SK-N-SH (cell line): ENCODE results near the gene DUOXA2. TPM values are rescaled to one million over a fixed set of nuclear protein-coding genes. Genes with fewer than 3 reads are reported as not detected.

Experiments
- CTCF ChIA-PET: fragments of 300-600, 350-600 bp; formaldehyde crosslinking; extraction: SDS; loops from one replicate; lab custom pipeline; 2021; lab: Yijun Ruan, JAX
- POLR2A ChIA-PET: fragments of 350-600 bp; sonication (Branson Sonifier 250); formaldehyde crosslinking; extraction: SDS; loops from one replicate; lab custom pipeline; 2020; ENCODE audit warnings: antibody characterized with exemption, inconsistent platforms; lab: Yijun Ruan, JAX
- DNase-seq: peaks from one replicate; pipeline ENCODE4 v3.0.0; 2012
- H2AFZ ChIP-seq: fragments of 200-600 bp; sonication (generic); 2 replicates; pipeline ENCODE4 v1.8.1; 2016; ENCODE audit warnings: antibody characterized with exemption, mild to moderate bottlenecking, low read depth
- H3F3A ChIP-seq: fragments of 200-600 bp; sonication (generic); replicated peaks from 2 replicates; pipeline ENCODE3; 2016; ENCODE audit warnings: antibody characterized with exemption, mild to moderate bottlenecking; ENCODE audit not compliant: insufficient read depth
- H3K27ac ChIP-seq, 2 experiments: fragments of 200-500 bp in 1 of 2; fragments of 200-600 bp in 1 of 2; sonication (Bioruptor generic) in 1 of 2; sonication (generic), shearing (Covaris generic) in 1 of 2; 2 replicates each; pipeline versions ENCODE4 v1.5.1 to v1.6.1; 2014 to 2016; ENCODE audit warnings: low read depth in 2 of 2, inconsistent platforms in 1 of 2, low read length in 1 of 2, mild to moderate bottlenecking in 1 of 2, mixed read lengths in 1 of 2
- H3K27me3 ChIP-seq: fragments of 200-600 bp; sonication (generic), shearing (Covaris generic); 2 replicates; pipeline ENCODE4 v1.6.1; 2016; ENCODE audit warnings: mixed run types; ENCODE audit not compliant: insufficient read depth
- H3K36me3 ChIP-seq, 2 experiments: fragments of 200-500 bp in 1 of 2; fragments of 200-600 bp in 1 of 2; sonication (Bioruptor generic) in 1 of 2; sonication (generic) in 1 of 2; replicated peaks in 1 of 2; 2 replicates each; pipeline versions ENCODE3 to v1.5.1; 2014 to 2016; ENCODE audit warnings: low read length in 1 of 2, mild to moderate bottlenecking in 1 of 2; ENCODE audit not compliant: insufficient read depth in 2 of 2, control insufficient read depth in 1 of 2
- H3K4me1 ChIP-seq, 2 experiments: fragments of 200-500 bp in 1 of 2; fragments of 200-600 bp in 1 of 2; sonication (Bioruptor generic) in 1 of 2; sonication (generic), shearing (Covaris generic) in 1 of 2; 2 replicates each; pipeline versions ENCODE4 v1.5.1 to v1.6.1; 2014 to 2016; ENCODE audit warnings: low read depth in 1 of 2, low read length in 1 of 2, mixed run types in 1 of 2; ENCODE audit not compliant: insufficient read depth in 2 of 2, control insufficient read depth in 1 of 2
- H3K4me2 ChIP-seq: fragments of 200-600 bp; sonication (generic), shearing (Covaris generic); 2 replicates; pipeline ENCODE4 v1.6.1; 2017; ENCODE audit warnings: mixed run types
- H3K4me3 ChIP-seq, 2 experiments: fragments of 200-500 bp in 1 of 2; fragments of 200-600 bp in 1 of 2; sonication (Bioruptor generic) in 1 of 2; sonication (generic), shearing (Covaris generic) in 1 of 2; 2 replicates each; pipeline versions ENCODE4 v1.5.1 to v1.8.1; 2014 to 2016; ENCODE audit warnings: low read depth in 2 of 2, inconsistent platforms in 1 of 2, low read length in 1 of 2, mild to moderate bottlenecking in 1 of 2, mixed read lengths in 1 of 2, moderate library complexity in 1 of 2
- H3K79me2 ChIP-seq: fragments of 200-600 bp; sonication (generic); 2 replicates; pipeline ENCODE4 v1.8.1; 2017; ENCODE audit warnings: mild to moderate bottlenecking; ENCODE audit not compliant: insufficient read depth
- H3K9ac ChIP-seq: fragments of 200-600 bp; sonication (generic); 2 replicates; pipeline ENCODE4 v1.6.1; 2017; ENCODE audit warnings: mixed run types
- H3K9me2 ChIP-seq: fragments of 200-600 bp; sonication (generic); 2 replicates; pipeline ENCODE4 v1.6.1; 2017; ENCODE audit warnings: mixed run types
- H3K9me3 ChIP-seq: fragments of 200-600 bp; sonication (generic); 2 replicates; pipeline ENCODE4 v1.6.1; 2017; ENCODE audit warnings: mixed run types, mild to moderate bottlenecking, moderate library complexity
- H4K20me1 ChIP-seq: fragments of 200-600 bp; sonication (generic); 2 replicates; pipeline ENCODE4 v1.6.1; 2017; ENCODE audit warnings: mild to moderate bottlenecking, mixed run types; ENCODE audit not compliant: insufficient read depth
- CTCF ChIP-seq: fragments of 200-600 bp; sonication (generic); IDR thresholded peaks from 2 replicates; pipeline ENCODE4 v1.6.1; 2017; ENCODE audit warnings: antibody characterized with exemption, mild to moderate bottlenecking, moderate library complexity
- ELF1 ChIP-seq: IDR thresholded peaks from 2 replicates; pipeline ENCODE4 v1.4.0; 2012
- EZH2phosphoT487 ChIP-seq: fragments of 200-600 bp; sonication (generic); IDR thresholded peaks from 2 replicates; pipeline ENCODE4 v1.6.1; 2017; ENCODE audit warnings: low read depth, mixed run types, mild to moderate bottlenecking, antibody characterized with exemption, moderate library complexity, borderline replicate concordance
- FOSL2 ChIP-seq: IDR thresholded peaks from 2 replicates; pipeline ENCODE4 v1.4.0; 2012; ENCODE audit warnings: low read depth, mild to moderate bottlenecking, moderate library complexity, borderline replicate concordance
- GABPA ChIP-seq: IDR thresholded peaks from 2 replicates; pipeline ENCODE4 v1.4.0; 2012; ENCODE audit warnings: low read depth, mild to moderate bottlenecking
- GATA2 ChIP-seq: sonication (generic); formaldehyde crosslinking; IDR thresholded peaks from 2 replicates; pipeline ENCODE4 v1.5.0; 2020; ENCODE audit warnings: mild to moderate bottlenecking, missing genetic modification reagents
- MAX ChIP-seq: IDR thresholded peaks from 2 replicates; pipeline ENCODE4 v1.4.0; 2012; ENCODE audit warnings: low read depth
- MEF2A ChIP-seq: IDR thresholded peaks from 2 replicates; pipeline ENCODE4 v1.4.0; 2012; ENCODE audit warnings: low read depth, borderline replicate concordance
- MXI1 ChIP-seq: IDR thresholded peaks from 2 replicates; pipeline ENCODE4 v1.6.1; 2012; ENCODE audit warnings: mild to moderate bottlenecking, low read depth, low read length, improper control_type of control experiment
- NFIC ChIP-seq: IDR thresholded peaks from 2 replicates; pipeline ENCODE4 v1.4.0; 2012; ENCODE audit warnings: borderline replicate concordance
- NRF1 ChIP-seq: IDR thresholded peaks from 2 replicates; pipeline ENCODE4 v1.6.1; 2012; ENCODE audit warnings: low read depth, mild to moderate bottlenecking, low read length
- POLR2AphosphoS5 ChIP-seq: IDR thresholded peaks from 2 replicates; pipeline ENCODE4 v1.6.1; 2012; ENCODE audit warnings: low read depth, low read length
- REST ChIP-seq: IDR thresholded peaks from 2 replicates; pipeline ENCODE4 v1.6.1; 2012; ENCODE audit warnings: mild to moderate bottlenecking, low read depth, low read length, moderate library complexity
- RFX5 ChIP-seq: IDR thresholded peaks from 2 replicates; pipeline ENCODE4 v1.6.1; 2012; ENCODE audit warnings: mild to moderate bottlenecking, improper control_type of control experiment, low read length
- RXRA ChIP-seq: IDR thresholded peaks from 2 replicates; pipeline ENCODE4 v1.4.0; 2012; ENCODE audit warnings: low read depth, mild to moderate bottlenecking, borderline replicate concordance
- SIN3A ChIP-seq: IDR thresholded peaks from 2 replicates; pipeline ENCODE4 v1.6.1; 2012; ENCODE audit warnings: low read depth, mild to moderate bottlenecking, low read length, moderate library complexity, borderline replicate concordance
- SMC3 ChIP-seq: IDR thresholded peaks from 2 replicates; pipeline ENCODE4 v1.6.1; 2012; ENCODE audit warnings: low read depth, low read length, improper control_type of control experiment
- TAF1 ChIP-seq: IDR thresholded peaks from 2 replicates; pipeline ENCODE4 v1.6.1; 2012; ENCODE audit warnings: low read depth, mild to moderate bottlenecking, low read length, moderate library complexity, borderline replicate concordance
- TCF12 ChIP-seq: IDR thresholded peaks from 2 replicates; pipeline ENCODE4 v1.4.0; 2012
- USF2 ChIP-seq: fragments of 150-350 bp; IDR thresholded peaks from 2 replicates; pipeline ENCODE4 v1.6.1; 2017; ENCODE audit warnings: antibody characterized with exemption, low read length, low read depth, borderline replicate concordance
- YY1 ChIP-seq: IDR thresholded peaks from 2 replicates; pipeline ENCODE4 v1.4.0; 2012; ENCODE audit warnings: low read depth, mild to moderate bottlenecking
- WGBS: methylation state at CpG from one replicate; pipeline ENCODE4 v1.1.6; 2017; ENCODE audit warnings: low lambda C conversion rate; 5-methylcytosine and 5-hydroxymethylcytosine counted together
- polyA plus RNA-seq, 3 experiments: library from polyadenylated mRNA; depleted of rRNA; stranded (reverse); fragments of >200 nt; gene quantifications; 2 replicates each; pipeline ENCODE4 v1.2.3, GENCODE V29; 2012
- TF ChIP-seq, protein P1 (sequence below): IDR thresholded peaks from 2 replicates; pipeline ENCODE4 v1.4.0; 2012; ENCODE audit warnings: low read depth, borderline replicate concordance
- TF ChIP-seq, protein P2 (sequence below): fragments of 150-350 bp; IDR thresholded peaks from 2 replicates; pipeline ENCODE4 v1.6.1; 2016; ENCODE audit warnings: mild to moderate bottlenecking, low read depth, low read length

The DUOXA2 gene
- polyA plus RNA-seq, 1 of the 3 experiments (the other 2 are of a cell fraction): not detected

DNA sequence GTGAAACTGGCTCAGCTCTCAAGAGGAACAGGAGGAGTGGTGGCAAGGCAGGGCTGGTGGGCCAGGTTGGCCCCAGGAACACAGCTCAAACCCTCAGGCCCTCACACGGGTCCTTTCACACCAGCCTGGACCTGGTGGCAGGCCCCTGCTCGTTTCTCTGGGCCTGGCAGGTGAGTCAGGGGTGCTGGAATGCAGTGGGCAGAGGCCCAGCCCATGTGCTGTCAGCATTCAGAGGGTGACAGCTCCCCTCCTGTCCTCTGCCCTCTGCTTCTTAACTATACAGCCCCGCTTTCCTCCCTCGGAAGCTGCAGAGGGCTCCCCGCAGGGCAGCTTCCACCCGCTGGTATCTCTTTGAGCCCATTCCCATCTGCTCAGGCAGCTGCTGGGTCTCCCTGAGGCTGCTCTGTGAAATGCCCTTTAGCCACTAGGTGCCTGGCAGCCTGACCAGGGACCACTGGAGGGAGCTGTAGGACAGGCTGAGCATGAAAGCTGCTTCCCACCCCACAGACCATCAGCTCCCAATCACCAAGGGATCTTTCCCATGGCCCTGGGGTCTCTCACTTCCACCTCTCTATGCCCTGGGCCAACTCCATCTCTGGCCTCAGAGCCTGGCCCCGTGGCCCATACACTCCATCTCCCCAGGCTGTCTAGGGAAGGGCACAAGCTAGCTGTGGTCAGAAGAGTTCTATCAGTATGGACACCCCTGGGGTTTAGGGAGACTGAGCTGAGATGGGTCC lies 48.8 kb downstream of the DUOXA2 start:
- peak overlapping the region; percentile 19; the same call in 1 of the 2 replicates for H3K9ac ChIP-seq
- no peak overlapping the region; a peak in 1 of 4 replicates for H3K4me3 ChIP-seq
- H4K20me1 ChIP-seq: no peaks in the 10 kb centered on the region
- no peak overlapping the region; a peak in 1 of 4 replicates for H3K27ac ChIP-seq
- H3F3A ChIP-seq: peaks cover 6% of the 10 kb centered on the region
- peaks cover 16 to 34% of the 10 kb centered on the region in 2 experiments; a peak in 3 of 4 replicates for H3K4me1 ChIP-seq
- H3K36me3 ChIP-seq: no peaks in the 10 kb centered on the region
- no peaks in the 10 kb centered on the region for H3K27me3 ChIP-seq
- DNase-seq: peak; percentile 91
- peak overlapping the region; percentile 54 for H3K4me2 ChIP-seq
- no peak overlapping the region for H2AFZ ChIP-seq
- ChIA-PET POLR2A (interaction anchor here (1.0 to 2.0 kb wide), 10 partner anchors 14 to 239 kb away, joined by 3 to 31 read pairs (median 6); partner anchors contain the start of gene SHF), CTCF (interaction anchor here (0.6 to 10.7 kb wide), 47 partner anchors 8 to 897 kb away, joined by 3 to 226 read pairs (median 4); partner anchors contain the start of gene SHF)
- H3K79me2 ChIP-seq: peaks cover 10% of the 10 kb centered on the region; the same call in 1 of the 2 replicates
- WGBS: 21% methylated on average over 6 of the region's 7 CpGs
- no peaks in the 10 kb centered on the region for H3K9me3 ChIP-seq
- H3K9me2 ChIP-seq: no peaks in the 10 kb centered on the region
- TF ChIP-seq GABPA (no peak), MXI1 (no peak), ELF1 (no peak), NFIC (no peak; the same call in 1 of the 2 replicates), NRF1 (no peak), RXRA (no peak), YY1 (no peak), GATA2 (CRISPR knock-in tag) (peak; percentile 48), SMC3 (peak; percentile 89), EZH2phosphoT487 (no peak), TCF12 (no peak), TAF1 (no peak), USF2 (no peak), POLR2AphosphoS5 (no peak), REST (no peak), CTCF (peak; percentile 96), RFX5 (no peak), MAX (no peak), FOSL2 (no peak; the same call in 1 of the 2 replicates), MEF2A (no peak), SIN3A (no peak)
- TF ChIP-seq, protein P1, sequence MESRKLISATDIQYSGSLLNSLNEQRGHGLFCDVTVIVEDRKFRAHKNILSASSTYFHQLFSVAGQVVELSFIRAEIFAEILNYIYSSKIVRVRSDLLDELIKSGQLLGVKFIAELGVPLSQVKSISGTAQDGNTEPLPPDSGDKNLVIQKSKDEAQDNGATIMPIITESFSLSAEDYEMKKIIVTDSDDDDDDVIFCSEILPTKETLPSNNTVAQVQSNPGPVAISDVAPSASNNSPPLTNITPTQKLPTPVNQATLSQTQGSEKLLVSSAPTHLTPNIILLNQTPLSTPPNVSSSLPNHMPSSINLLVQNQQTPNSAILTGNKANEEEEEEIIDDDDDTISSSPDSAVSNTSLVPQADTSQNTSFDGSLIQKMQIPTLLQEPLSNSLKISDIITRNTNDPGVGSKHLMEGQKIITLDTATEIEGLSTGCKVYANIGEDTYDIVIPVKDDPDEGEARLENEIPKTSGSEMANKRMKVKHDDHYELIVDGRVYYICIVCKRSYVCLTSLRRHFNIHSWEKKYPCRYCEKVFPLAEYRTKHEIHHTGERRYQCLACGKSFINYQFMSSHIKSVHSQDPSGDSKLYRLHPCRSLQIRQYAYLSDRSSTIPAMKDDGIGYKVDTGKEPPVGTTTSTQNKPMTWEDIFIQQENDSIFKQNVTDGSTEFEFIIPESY: no peak
- TF ChIP-seq, protein P2, sequence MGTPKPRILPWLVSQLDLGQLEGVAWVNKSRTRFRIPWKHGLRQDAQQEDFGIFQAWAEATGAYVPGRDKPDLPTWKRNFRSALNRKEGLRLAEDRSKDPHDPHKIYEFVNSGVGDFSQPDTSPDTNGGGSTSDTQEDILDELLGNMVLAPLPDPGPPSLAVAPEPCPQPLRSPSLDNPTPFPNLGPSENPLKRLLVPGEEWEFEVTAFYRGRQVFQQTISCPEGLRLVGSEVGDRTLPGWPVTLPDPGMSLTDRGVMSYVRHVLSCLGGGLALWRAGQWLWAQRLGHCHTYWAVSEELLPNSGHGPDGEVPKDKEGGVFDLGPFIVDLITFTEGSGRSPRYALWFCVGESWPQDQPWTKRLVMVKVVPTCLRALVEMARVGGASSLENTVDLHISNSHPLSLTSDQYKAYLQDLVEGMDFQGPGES: no peak
